ENCODE data around the gene CAPN12. TPM values are rescaled to one million over a fixed set of nuclear protein-coding genes. Genes with fewer than 3 reads are reported as not detected.

Gene CAPN12
- total RNA-seq, 1 donor from 2014 or later: 12.4 TPM

DNA sequence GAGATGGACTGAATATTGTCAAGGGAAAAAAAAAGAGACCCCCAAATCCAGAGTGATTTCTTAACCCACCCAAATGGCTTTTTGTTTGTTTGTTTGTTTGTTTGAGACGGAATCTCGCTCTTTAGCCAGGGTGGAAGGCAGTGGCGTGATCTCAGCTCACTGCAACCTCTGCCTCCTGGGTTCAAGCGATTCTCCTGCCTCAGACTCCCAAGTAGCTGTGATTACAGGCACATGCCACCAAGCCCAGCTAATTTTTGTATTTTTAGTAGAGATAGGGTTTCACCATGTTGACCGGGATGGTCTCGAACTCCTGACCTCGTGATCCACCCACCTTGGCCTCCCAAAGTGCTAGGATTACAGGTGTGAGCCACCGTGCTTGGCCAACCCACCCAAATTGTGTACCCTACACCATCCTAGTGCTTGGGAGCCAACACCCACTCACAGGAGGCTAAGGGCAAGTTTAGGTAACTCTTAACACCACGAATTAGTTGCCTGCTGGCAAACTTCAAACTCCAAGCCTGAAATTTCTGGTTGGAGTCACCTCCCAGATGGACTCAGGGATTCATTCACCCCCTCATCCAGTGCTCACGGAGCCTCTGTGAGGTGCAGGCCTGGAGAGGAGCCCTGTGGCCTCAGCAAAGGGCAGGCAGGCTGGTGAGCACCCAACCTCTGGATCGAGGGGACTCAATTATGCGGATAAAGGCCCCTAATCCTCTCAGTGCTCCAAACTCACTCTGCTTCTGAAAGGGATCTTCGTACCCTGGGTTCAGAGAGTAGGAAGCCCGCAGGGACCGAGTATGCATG is 59.2 kb downstream of the CAPN12 start:
- Mint-ChIP-seq H3K9me3 (no peaks in the 10 kb centered on the region), H3K4me1 (peaks cover 78% of the 10 kb centered on the region), H3K36me3 (ENCODE audit: low read depth) (peaks cover 15% of the 10 kb centered on the region), H3K27me3 (no peaks in the 10 kb centered on the region), H3K27ac (peak overlapping the region; percentile 76), H3K4me3 (no peak overlapping the region)
- DNase-seq (no peak), ATAC-seq (ENCODE audit: low read depth) (no peak)
- intact Hi-C loops (cut with micrococcal nuclease): loop anchor here (5.0 kb wide), 2 partner anchors 38 to 128 kb away; partner anchors contain the start of gene ACTN4
- TF ChIP-seq, protein P1, sequence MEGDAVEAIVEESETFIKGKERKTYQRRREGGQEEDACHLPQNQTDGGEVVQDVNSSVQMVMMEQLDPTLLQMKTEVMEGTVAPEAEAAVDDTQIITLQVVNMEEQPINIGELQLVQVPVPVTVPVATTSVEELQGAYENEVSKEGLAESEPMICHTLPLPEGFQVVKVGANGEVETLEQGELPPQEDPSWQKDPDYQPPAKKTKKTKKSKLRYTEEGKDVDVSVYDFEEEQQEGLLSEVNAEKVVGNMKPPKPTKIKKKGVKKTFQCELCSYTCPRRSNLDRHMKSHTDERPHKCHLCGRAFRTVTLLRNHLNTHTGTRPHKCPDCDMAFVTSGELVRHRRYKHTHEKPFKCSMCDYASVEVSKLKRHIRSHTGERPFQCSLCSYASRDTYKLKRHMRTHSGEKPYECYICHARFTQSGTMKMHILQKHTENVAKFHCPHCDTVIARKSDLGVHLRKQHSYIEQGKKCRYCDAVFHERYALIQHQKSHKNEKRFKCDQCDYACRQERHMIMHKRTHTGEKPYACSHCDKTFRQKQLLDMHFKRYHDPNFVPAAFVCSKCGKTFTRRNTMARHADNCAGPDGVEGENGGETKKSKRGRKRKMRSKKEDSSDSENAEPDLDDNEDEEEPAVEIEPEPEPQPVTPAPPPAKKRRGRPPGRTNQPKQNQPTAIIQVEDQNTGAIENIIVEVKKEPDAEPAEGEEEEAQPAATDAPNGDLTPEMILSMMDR (IDR thresholded peaks at IDR 0.05): no peak
- POLR2A ChIA-PET: no interaction called here
- CTCF ChIA-PET: interaction anchor here (1.3 kb wide), 1 partner anchor 245 kb away, joined by 3 read pairs; the partner anchor contains the start of genes MRPS12 and SARS2

DNA sequence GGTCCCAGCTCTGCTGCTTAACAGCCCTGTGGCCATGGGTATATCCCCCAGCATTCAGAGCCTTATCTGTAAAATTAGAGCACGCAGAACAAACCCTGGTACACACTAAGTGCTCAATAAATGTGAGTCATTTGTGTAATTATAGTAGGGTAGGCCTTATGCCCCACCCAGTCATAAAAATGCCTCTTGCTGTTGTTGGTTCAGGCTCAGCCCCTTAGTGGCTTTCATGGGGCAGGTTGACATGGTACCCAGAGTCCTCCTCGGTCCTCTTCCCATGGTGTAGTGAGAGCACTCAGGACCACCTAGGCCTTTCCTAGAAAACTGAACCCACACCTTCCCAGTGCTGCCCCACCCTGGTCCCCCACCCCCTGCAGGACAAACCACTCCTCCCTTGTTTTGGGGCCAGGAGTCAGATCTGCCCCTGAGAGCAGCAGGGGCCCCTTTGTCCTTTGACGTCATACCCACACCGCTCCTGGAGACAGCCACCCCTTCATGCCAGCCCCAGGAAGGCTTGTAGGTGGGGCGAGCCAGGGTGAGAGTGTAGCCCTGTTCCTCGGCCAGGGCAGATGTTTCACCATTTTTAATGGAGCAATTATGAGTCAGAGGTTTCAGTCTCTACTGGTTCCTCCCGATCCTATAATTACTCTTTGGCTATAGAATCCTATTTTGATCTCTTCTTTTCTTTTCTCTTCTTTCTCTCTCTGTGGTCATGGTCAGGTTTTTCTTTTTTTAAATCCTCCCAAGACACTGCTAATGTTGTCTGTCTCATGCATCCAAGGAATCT is 60.0 kb downstream of the CAPN12 start:
- no peak for DNase-seq
- Mint-ChIP-seq H3K4me3 (peak overlapping the region; percentile 46), H3K36me3 (ENCODE audit: low read depth) (peaks cover 14% of the 10 kb centered on the region), H3K27ac (peak overlapping the region; percentile 68), H3K27me3 (no peaks in the 10 kb centered on the region), H3K9me3 (no peaks in the 10 kb centered on the region), H3K4me1 (peaks cover 82% of the 10 kb centered on the region)
- ChIA-PET POLR2A (interaction anchor here (0.6 to 1.0 kb wide), 2 partner anchors 10 to 173 kb away, joined by 3 to 4 read pairs; no protein-coding TSS in a partner anchor), CTCF (interaction anchor here (1.4 kb wide), 1 partner anchor 281 kb away, joined by 4 read pairs; the partner anchor contains the start of gene FAM98C)
- intact Hi-C loops (cut with micrococcal nuclease): loop anchor here (5.0 kb wide), 1 partner anchor 37 kb away; the partner anchor contains the start of gene ACTN4
- no peak for ATAC-seq (ENCODE audit: low read depth)
- TF ChIP-seq, protein P1 (IDR thresholded peaks at IDR 0.05): no peak

DNA sequence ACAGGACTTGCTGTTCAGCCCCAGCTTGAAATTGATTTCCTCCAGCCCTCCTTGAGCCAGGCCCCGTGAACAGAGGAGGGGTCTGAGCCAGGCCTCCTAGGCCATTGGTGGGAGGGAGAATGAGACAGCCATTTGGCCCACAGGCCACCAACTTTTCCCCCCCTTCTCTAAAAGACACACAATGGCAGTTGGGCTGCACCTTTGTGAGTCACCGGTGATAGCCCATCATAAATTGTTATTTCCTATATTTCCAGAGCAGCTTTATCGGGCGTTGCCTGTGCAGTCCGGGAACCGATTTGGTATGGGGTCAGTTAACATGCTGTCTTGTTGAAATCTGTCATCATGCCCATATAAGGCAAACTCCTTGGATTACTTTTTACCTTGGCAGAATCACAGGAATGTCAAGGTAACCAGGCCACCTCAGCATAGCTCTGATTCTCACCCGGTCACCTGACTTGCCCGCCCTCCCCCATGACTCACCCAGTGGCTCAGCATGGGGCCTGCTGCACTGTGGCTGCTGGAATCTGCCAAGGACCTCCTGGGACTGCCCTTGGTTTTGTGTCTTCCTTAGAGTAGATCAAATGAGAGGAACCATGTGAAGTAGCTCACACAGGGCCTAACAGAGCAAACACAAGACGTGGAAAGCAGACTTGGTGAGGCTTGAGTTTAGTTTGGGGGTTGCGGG is 60.7 kb downstream of the CAPN12 start:
- ChIA-PET CTCF (interaction anchor here (1.4 kb wide), 1 partner anchor 281 kb away, joined by 4 read pairs; the partner anchor contains the start of gene FAM98C), POLR2A (interaction anchor here (0.6 to 1.0 kb wide), 4 partner anchors 9 to 174 kb away, joined by 3 to 4 read pairs (median 3); partner anchors contain the start of gene EIF3K)
- H3K4me1 Mint-ChIP-seq: peaks cover 82% of the 10 kb centered on the region
- intact Hi-C loops (cut with micrococcal nuclease): loop anchor here (5.0 kb wide), 1 partner anchor 36 kb away; the partner anchor contains the start of gene ACTN4
- DNase-seq (peak; percentile 34), ATAC-seq (ENCODE audit: low read depth) (peak; percentile 70)
- TF ChIP-seq, protein P1 (IDR thresholded peaks at IDR 0.05): no peak
- H3K9me3 Mint-ChIP-seq: no peaks in the 10 kb centered on the region
- no peaks in the 10 kb centered on the region for H3K27me3 Mint-ChIP-seq
- H3K36me3 Mint-ChIP-seq (ENCODE audit: low read depth): peaks cover 12% of the 10 kb centered on the region
- H3K27ac Mint-ChIP-seq: peak overlapping the region; percentile 68
- peak overlapping the region; percentile 46 for H3K4me3 Mint-ChIP-seq

DNA sequence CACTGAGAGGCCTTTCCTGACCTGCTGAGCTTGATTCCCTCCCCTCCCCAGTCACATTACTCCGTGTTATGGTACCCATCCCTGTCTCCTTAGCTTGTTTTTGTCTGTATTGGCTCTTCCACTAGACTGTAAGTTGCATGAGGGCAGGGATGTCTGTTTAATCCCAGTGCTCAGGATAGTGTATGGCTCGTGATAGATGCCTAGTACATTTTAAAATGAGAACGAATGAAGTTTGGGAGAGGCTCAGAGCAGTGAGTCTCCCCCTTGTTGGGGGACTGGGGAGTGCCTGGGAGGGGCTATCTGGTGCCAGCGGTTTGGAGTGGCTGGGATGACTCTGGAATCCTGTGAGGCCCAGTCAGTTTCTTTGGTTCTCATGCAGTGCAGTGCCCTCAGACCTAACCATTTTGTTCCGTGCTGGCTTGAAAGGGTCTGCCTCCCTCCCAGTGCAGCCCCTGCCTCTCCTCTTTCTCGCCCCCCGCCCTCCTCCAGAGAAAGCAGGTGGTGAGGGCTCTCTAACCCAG is 61.3 kb downstream of the CAPN12 start:
- intact Hi-C loops (cut with micrococcal nuclease): loop anchor here (5.0 kb wide), 1 partner anchor 36 kb away; the partner anchor contains the start of gene ACTN4
- TF ChIP-seq, protein P1 (IDR thresholded peaks at IDR 0.05): no peak
- Mint-ChIP-seq H3K4me3 (no peak overlapping the region), H3K36me3 (ENCODE audit: low read depth) (peaks cover 12% of the 10 kb centered on the region), H3K27ac (peak overlapping the region; percentile 68), H3K9me3 (no peaks in the 10 kb centered on the region), H3K4me1 (peaks cover 85% of the 10 kb centered on the region), H3K27me3 (no peaks in the 10 kb centered on the region)
- ATAC-seq (ENCODE audit: low read depth) (no peak), DNase-seq (no peak)
- ChIA-PET POLR2A (interaction anchor here (0.6 to 1.0 kb wide), 3 partner anchors 9 to 166 kb away, joined by 3 read pairs; partner anchors contain the start of gene EIF3K), CTCF (interaction anchor here (1.0 to 1.4 kb wide), 2 partner anchors 14 to 280 kb away, joined by 3 to 4 read pairs; partner anchors contain the start of gene FAM98C)
